Caco-2 (cell line): ENCODE results near the gene ATM. TPM values are rescaled to one million over a fixed set of nuclear protein-coding genes. Genes with fewer than 3 reads are reported as not detected.
"Not testable (repeated sequence)": the region's sequence is repeated elsewhere in the genome, so short reads cannot be mapped to it uniquely, and the experiment has no call there.

Experiments used
- BruUV-seq: library from RNA; stranded (reverse); fragments of 400-500 nt; replicated peaks from 2 replicates; lab custom pipeline; 2021; lab: Mats Ljungman, UMichigan
- CTCF ChIA-PET: fragments of 300-600 bp; sonication (Branson Sonifier 250); formaldehyde crosslinking; loops from one replicate; lab custom pipeline; 2022; ENCODE audit warnings: antibody characterized with exemption; lab: Charles Lee
- POLR2A ChIA-PET: fragments of 300-600 bp; sonication (Branson Sonifier 250); formaldehyde crosslinking; loops from one replicate; lab custom pipeline; 2022; ENCODE audit warnings: antibody characterized with exemption; lab: Charles Lee
- DNase-seq, 2 experiments: peaks; one replicate each; pipeline versions ENCODE4 v3.0.0 to v3.0.0-alpha.2; 2020 to 2022
- H3K27me3 ChIP-seq: replicated peaks from 2 replicates; pipeline ENCODE4 v1.6.0; 2011; ENCODE audit warnings: low read length; ENCODE audit not compliant: control insufficient read depth, insufficient read depth
- H3K36me3 ChIP-seq: 2 replicates; pipeline ENCODE4 v1.5.1; 2011; ENCODE audit warnings: low read length; ENCODE audit not compliant: control insufficient read depth, insufficient read depth
- H3K4me1 ChIP-seq: fragments of 250-450 bp; sonication (Bioruptor Pico); 2 replicates; pipeline ENCODE4 v1.5.1; 2020; ENCODE audit warnings: mild to moderate bottlenecking
- H3K4me3 ChIP-seq: 2 replicates; pipeline ENCODE4 v1.5.1; 2011; ENCODE audit warnings: low read depth, mild to moderate bottlenecking, control low read depth, low read length
- H3K9me3 ChIP-seq: fragments of 250-450 bp; sonication (Bioruptor Pico); 2 replicates; pipeline ENCODE4 v1.5.1; 2020; ENCODE audit warnings: mild to moderate bottlenecking, moderate library complexity
- H3K27ac Mint-ChIP-seq: one replicate; pipeline ENCODE4 v1.8.0; 2022; ENCODE audit warnings: mixed read lengths; ENCODE audit not compliant: unreplicated experiment
- H3K27me3 Mint-ChIP-seq: one replicate; pipeline ENCODE4 v1.8.0; 2022; ENCODE audit warnings: mixed read lengths; ENCODE audit not compliant: insufficient read depth, unreplicated experiment
- H3K36me3 Mint-ChIP-seq: one replicate; pipeline ENCODE4 v1.8.0; 2022; ENCODE audit warnings: mild to moderate bottlenecking, mixed read lengths; ENCODE audit not compliant: insufficient read depth, unreplicated experiment
- H3K4me1 Mint-ChIP-seq: one replicate; pipeline ENCODE4 v1.8.0; 2022; ENCODE audit warnings: low read depth, mixed read lengths; ENCODE audit not compliant: unreplicated experiment
- H3K4me3 Mint-ChIP-seq: one replicate; pipeline ENCODE4 v1.8.0; 2022; ENCODE audit warnings: mild to moderate bottlenecking, moderate library complexity, mixed read lengths; ENCODE audit not compliant: unreplicated experiment
- H3K9me3 Mint-ChIP-seq: one replicate; pipeline ENCODE4 v1.8.0; 2022; ENCODE audit warnings: mixed read lengths; ENCODE audit not compliant: unreplicated experiment
- intact Hi-C: fragments of 100-400 bp; cut with micrococcal nuclease; formaldehyde crosslinking; loops from one replicate; pipeline ENCODE4 v1.10.0; 2022; ENCODE audit not compliant: unreplicated experiment
- total RNA-seq: library from RNA; stranded (reverse); gene quantifications from 2 replicates; pipeline ENCODE4 v1.2.3, GENCODE V29; 2022
- TF ChIP-seq, protein P1 (sequence below), 2 experiments: fragments of 200-600 bp in 1 of 2; IDR thresholded peaks; 1 replicate in 1 of 2; 2 replicates in 1 of 2; pipeline versions ENCODE4 v1.5.1 to v1.8.0; 2011 to 2022; ENCODE audit warnings: antibody characterized with exemption in 1 of 2, control low read depth in 1 of 2, inconsistent platforms in 1 of 2, low read depth in 1 of 2, low read length in 1 of 2, mild to moderate bottlenecking in 1 of 2, moderate library complexity in 1 of 2; ENCODE audit not compliant: insufficient read depth in 1 of 2, severe bottlenecking in 1 of 2, unreplicated experiment in 1 of 2

The ATM gene
- total RNA-seq, 1 experiment from 2014 or later, result 77.1 TPM

GRCh38 chr11:108392353-108392752, 169.5 kb downstream of the ATM start:
- DNase-seq, result no peak
- Histone ChIP-seq H3K4me3 (no peak overlapping the region), H3K4me1 (no peaks in the 10 kb centered on the region), H3K27me3 (no peaks in the 10 kb centered on the region), H3K36me3 (no peaks in the 10 kb centered on the region), H3K9me3 (no peaks in the 10 kb centered on the region)
- intact Hi-C loops, result no loop called here
- no peak overlapping the region for H3K27ac Mint-ChIP-seq
- TF ChIP-seq, protein P1, sequence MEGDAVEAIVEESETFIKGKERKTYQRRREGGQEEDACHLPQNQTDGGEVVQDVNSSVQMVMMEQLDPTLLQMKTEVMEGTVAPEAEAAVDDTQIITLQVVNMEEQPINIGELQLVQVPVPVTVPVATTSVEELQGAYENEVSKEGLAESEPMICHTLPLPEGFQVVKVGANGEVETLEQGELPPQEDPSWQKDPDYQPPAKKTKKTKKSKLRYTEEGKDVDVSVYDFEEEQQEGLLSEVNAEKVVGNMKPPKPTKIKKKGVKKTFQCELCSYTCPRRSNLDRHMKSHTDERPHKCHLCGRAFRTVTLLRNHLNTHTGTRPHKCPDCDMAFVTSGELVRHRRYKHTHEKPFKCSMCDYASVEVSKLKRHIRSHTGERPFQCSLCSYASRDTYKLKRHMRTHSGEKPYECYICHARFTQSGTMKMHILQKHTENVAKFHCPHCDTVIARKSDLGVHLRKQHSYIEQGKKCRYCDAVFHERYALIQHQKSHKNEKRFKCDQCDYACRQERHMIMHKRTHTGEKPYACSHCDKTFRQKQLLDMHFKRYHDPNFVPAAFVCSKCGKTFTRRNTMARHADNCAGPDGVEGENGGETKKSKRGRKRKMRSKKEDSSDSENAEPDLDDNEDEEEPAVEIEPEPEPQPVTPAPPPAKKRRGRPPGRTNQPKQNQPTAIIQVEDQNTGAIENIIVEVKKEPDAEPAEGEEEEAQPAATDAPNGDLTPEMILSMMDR (IDR thresholded peaks at IDR 0.05; ENCODE audit: insufficient read depth in 1 of 2, low read depth in 1 of 2, low read length in 1 of 2, severe bottlenecking in 1 of 2, unreplicated experiment in 1 of 2), result no peak
- no peak overlapping the region for H3K4me3 Mint-ChIP-seq
- H3K9me3 Mint-ChIP-seq, result no peaks in the 10 kb centered on the region
- no peaks in the 10 kb centered on the region for H3K4me1 Mint-ChIP-seq
- no TSS peak for BruUV-seq
- no peaks in the 10 kb centered on the region for H3K36me3 Mint-ChIP-seq
- POLR2A ChIA-PET, result interaction anchor here (0.6 kb wide), 1 partner anchor 86 kb away, joined by 4 read pairs; no protein-coding TSS in a partner anchor
- no peaks in the 10 kb centered on the region for H3K27me3 Mint-ChIP-seq
- CTCF ChIA-PET, result interaction anchor here (0.7 kb wide), 1 partner anchor 12 kb away, joined by 3 read pairs; no protein-coding TSS in a partner anchor

GRCh38 chr11:108393046-108393445, 170.2 kb downstream of the ATM start:
- no peaks in the 10 kb centered on the region for H3K4me1 Mint-ChIP-seq
- no peaks in the 10 kb centered on the region for H3K27me3 Mint-ChIP-seq
- H3K27ac Mint-ChIP-seq, result no peak overlapping the region
- no peak for DNase-seq
- TF ChIP-seq, protein P1 (IDR thresholded peaks at IDR 0.05; ENCODE audit: insufficient read depth in 1 of 2, low read depth in 1 of 2, low read length in 1 of 2, severe bottlenecking in 1 of 2, unreplicated experiment in 1 of 2), result no peak
- intact Hi-C loops, result no loop called here
- BruUV-seq, result no TSS peak
- no peaks in the 10 kb centered on the region for H3K36me3 Mint-ChIP-seq
- no peaks in the 10 kb centered on the region for H3K4me1 ChIP-seq
- POLR2A ChIA-PET, result interaction anchor here (0.6 kb wide), 1 partner anchor 86 kb away, joined by 4 read pairs; no protein-coding TSS in a partner anchor
- no peaks in the 10 kb centered on the region for H3K36me3 ChIP-seq
- H3K4me3 ChIP-seq, result no peak overlapping the region
- no peak overlapping the region for H3K4me3 Mint-ChIP-seq
- CTCF ChIA-PET, result no interaction called here
- H3K9me3 ChIP-seq, result no peaks in the 10 kb centered on the region
- H3K9me3 Mint-ChIP-seq, result no peaks in the 10 kb centered on the region
- H3K27me3 ChIP-seq, result no peaks in the 10 kb centered on the region

GRCh38 chr11:108394744-108395284, 171.9 kb downstream of the ATM start:
- CTCF ChIA-PET, result no interaction called here
- H3K27me3 ChIP-seq, result no peaks in the 10 kb centered on the region
- H3K9me3 Mint-ChIP-seq, result no peaks in the 10 kb centered on the region
- no peaks in the 10 kb centered on the region for H3K4me1 Mint-ChIP-seq
- intact Hi-C loops, result no loop called here
- H3K4me1 ChIP-seq, result no peaks in the 10 kb centered on the region
- BruUV-seq, result no TSS peak
- no peak overlapping the region for H3K27ac Mint-ChIP-seq
- no peaks in the 10 kb centered on the region for H3K27me3 Mint-ChIP-seq
- H3K9me3 ChIP-seq, result no peaks in the 10 kb centered on the region
- no peaks in the 10 kb centered on the region for H3K36me3 Mint-ChIP-seq
- H3K36me3 ChIP-seq, result no peaks in the 10 kb centered on the region
- no peak overlapping the region for H3K4me3 ChIP-seq
- no peak for DNase-seq
- POLR2A ChIA-PET, result no interaction called here
- TF ChIP-seq, protein P1 (IDR thresholded peaks at IDR 0.05; ENCODE audit: insufficient read depth in 1 of 2, low read depth in 1 of 2, low read length in 1 of 2, severe bottlenecking in 1 of 2, unreplicated experiment in 1 of 2), result no peak
- H3K4me3 Mint-ChIP-seq, result no peak overlapping the region

- H3K36me3 ChIP-seq, H3K36me3 Mint-ChIP-seq, CTCF ChIA-PET, BruUV-seq, H3K9me3 ChIP-seq, H3K27me3 ChIP-seq, intact Hi-C loops, H3K27ac Mint-ChIP-seq, H3K4me1 Mint-ChIP-seq, POLR2A ChIA-PET, H3K4me3 ChIP-seq, DNase-seq, H3K27me3 Mint-ChIP-seq, H3K4me1 ChIP-seq, H3K4me3 Mint-ChIP-seq, H3K9me3 Mint-ChIP-seq: not testable (repeated sequence)
Observed at GRCh38 chr11:108396672-108397071, 173.8 kb downstream of the ATM start.
